ENCODE results near the gene TPBGL.
"Not testable (repeated sequence)": the region's sequence is repeated elsewhere in the genome, so short reads cannot be mapped to it uniquely, and the experiment has no call there.

Gene TPBGL

GRCh38 chr11:75272821-75273301 lies 32.3 kb downstream of the TPBGL start:
- DNase-seq (ENCODE audit: low read depth, low spot score), result no peak

DNA sequence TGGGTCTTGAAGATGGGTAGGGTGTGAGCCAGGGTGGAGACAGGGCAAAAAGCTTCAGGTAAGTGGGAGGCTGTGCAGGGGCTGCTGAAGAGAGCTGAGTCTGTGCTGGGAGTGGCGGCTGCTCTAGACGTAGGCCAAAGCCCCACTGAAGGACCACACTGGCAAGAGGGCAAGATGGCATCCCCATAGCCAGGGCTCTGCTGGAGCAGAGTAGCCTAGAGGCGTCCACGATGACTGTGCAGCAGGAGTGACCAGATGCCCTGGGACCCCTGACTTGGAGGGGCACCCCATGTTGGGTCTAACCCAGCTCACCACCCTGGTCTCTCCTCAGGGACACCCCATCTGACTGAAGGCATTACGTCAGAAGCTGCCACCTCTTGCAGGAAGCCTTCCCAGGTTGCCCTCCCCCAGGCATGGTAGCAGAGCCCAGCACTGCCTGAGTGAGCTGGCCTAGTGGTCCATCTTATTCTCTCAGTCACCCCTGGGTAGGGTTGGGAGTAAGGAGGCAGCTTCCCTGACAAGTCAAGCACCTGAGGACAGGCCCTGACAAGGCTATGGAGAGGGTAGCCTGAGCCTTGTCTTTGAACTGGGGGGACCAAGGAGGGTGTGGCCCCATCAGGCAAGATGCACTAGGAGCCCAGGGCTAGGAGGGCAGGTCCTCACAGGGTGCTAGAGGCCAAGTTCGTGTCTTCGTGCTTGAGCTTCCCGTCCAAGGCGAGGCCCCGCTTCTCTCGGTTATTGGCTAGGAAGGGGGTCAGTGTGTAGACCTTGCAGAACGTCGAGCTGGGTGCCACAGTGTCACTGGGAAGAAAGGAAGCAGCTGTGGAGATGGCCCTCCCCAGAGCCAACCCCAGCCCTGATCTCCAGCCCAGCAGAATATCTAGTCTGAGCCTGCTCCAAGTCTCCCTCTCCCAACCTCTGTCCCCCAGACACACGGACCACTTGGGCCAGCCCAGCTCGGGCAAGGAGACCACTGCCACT lies 33.1 kb downstream of the TPBGL start:
- DNase-seq (ENCODE audit: low read depth, low spot score), result no peak

GRCh38 chr11:75274716-75275115 lies 34.1 kb downstream of the TPBGL start:
- DNase-seq (ENCODE audit: low read depth, low spot score), result not testable (repeated sequence)

DNA sequence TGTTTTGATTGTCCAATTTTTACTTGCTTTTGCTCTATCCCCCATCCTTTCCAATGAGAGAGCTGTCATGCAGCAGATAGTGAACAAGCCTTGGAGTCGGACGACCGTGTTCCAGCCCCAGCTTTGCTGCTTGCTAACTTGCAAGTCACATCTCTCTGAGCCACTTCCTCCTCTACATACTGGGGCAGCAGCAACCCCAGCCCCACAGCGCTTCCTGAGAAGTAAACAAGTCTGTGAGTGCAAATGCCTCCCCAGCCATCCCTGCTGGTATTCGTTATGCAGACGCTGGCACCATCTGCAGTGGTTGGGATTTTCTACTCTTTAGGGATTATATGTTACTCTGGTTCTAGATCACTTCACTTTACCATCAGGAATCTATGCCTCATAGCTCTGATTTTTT lies 35.0 kb downstream of the TPBGL start:
- DNase-seq (ENCODE audit: low read depth, low spot score), result no peak

- DNase-seq (ENCODE audit: low read depth, low spot score), result no peak
These were observed 35.6 kb downstream of the TPBGL start for GRCh38 chr11:75276186-75276585.

DNA sequence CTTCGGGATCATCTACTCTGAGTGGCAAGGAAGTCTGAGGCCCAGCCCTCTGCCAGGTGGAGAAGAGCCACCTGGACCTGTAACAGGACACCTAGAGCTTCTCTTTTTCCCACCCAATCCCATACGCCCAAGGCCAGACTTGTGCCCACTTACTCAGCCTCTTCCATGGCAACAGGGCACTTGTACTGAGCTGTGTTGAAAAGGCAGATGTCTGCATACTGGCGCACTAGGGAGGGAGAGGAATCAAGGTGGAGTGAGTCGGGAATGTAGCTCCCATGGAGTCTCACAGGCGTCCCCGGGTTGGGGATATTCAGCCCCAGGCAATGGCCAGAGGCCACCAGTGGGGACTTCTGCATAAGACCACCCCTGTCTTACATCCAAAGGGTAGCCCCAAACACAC lies 36.1 kb downstream of the TPBGL start:
- no peak for DNase-seq (ENCODE audit: low read depth, low spot score)

DNA sequence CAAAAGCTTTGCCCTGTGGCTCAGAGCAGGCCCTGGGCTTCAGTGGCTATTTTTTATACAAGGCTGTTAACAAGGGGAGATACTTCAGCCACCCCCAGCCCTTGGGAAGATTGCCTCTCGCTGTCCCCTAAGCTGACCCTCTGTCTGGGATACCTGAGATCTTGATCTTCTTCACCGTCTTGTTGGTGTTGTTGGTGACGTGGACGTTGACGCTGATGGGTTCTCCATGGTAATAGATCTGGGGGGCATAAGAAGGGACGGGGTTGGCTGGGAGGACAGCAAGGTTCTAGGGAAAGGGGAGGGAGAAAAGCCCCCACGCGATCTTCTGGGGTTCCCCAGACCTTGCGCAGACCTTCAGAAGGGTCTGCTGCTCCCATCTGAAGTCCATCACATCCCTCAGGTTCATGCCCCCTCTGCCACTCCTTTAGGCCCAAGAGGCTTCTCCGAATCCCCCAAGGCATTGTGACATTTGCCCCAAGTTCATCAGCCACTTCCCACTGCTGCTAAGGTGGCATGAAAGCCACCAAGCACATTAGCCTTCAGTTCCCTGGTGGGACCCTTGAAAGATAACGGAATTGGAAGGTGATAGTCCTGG lies 36.7 kb downstream of the TPBGL start:
- DNase-seq (ENCODE audit: low read depth, low spot score), result no peak

DNA sequence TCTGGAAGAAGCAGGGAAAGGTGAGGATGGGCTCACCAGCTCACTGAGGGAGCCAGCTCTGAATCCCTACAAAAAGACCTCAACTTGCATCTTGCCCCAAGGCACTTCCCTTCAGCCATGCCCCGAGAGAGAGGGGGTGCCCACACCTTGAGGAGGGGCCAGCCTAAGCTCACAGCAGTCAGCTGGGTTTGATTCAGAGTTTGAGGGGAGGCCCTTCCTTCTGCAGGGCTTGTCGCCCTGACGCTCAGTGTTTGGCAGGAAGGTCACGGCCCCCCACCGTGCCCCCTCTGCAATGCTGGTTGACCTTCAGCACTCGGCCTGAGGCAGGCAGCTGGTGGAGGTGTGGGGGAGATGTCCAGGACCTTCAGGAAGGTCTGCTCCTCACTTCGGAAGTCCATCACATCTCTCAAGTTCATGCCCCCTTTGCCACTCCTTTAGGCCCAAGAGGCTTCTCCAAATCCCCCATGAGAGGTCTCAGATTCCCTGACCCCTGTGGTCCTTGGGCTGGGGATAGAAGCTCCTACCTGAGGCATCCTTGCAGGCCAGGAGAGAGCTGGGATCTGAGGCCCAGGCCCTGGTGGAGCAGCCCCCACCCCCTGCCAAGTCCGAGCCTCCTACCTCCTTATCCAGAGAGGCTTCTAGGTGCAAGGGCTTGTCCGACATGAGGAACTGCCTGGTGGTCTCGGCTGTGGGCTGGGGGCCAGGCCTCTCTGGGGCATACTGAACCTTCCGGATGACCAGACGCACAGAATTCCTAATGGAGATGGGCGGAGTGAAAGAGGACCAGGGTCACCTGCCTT lies 37.6 kb downstream of the TPBGL start:
- no peak for DNase-seq (ENCODE audit: low read depth, low spot score)

DNA sequence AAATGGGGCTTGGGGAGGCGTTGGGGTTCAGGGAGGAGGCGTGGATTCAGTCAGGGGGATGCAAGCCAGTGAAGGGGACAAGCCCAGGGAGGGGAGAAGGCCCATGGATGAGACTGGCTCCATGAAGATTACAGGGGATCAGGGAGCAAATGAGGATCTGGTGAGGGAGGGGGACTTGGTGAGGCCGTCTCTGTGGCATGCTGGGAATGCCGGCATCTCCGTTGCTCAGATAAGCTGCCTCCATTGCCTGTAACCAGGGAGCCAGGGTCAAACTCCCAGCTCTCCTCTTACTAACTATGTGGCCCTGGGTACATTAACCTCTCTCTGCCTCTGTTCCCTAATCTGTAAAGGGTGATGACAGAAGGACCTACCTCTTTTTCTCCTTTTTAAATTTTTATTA lies 38.7 kb downstream of the TPBGL start:
- no peak for DNase-seq (ENCODE audit: low read depth, low spot score)

DNA sequence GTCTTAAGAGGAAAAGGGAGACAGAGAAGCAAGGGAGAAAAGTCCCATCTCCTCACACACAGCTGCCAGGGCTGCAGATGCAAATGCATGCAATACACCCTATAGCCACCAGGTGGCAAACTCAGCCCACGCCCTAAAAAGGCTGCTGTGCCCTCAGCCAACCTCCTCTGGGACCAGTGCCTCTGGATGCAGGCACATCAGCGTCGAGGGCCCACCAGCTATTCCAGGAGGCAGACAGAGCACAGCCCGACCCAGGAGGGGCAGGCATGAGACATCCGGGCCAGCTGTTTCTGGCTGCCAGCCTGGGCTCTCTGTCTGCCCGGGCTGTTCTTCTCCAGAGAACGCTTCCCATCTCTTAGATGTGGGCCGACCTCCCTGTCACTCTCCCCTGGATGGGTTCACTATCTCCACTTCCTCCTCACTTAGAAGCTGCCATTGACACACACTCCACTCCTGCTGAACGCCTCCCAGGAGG lies 39.7 kb downstream of the TPBGL start:
- peak; percentile 33 for DNase-seq (ENCODE audit: low read depth, low spot score)

- DNase-seq (ENCODE audit: low read depth, low spot score), result no peak
These were observed 40.3 kb downstream of the TPBGL start for GRCh38 chr11:75280770-75281468.

GRCh38 chr11:75281469-75282095 lies 41.0 kb downstream of the TPBGL start:
- no peak for DNase-seq (ENCODE audit: low read depth, low spot score)

GRCh38 chr11:75283391-75283931 lies 42.9 kb downstream of the TPBGL start:
- DNase-seq (ENCODE audit: low read depth, low spot score), result no peak

GRCh38 chr11:75285776-75286360 lies 45.3 kb downstream of the TPBGL start:
- DNase-seq (ENCODE audit: low read depth, low spot score), result no peak

- no peak for DNase-seq (ENCODE audit: low read depth, low spot score)
These were observed 46.4 kb downstream of the TPBGL start for GRCh38 chr11:75286826-75287465.

DNA sequence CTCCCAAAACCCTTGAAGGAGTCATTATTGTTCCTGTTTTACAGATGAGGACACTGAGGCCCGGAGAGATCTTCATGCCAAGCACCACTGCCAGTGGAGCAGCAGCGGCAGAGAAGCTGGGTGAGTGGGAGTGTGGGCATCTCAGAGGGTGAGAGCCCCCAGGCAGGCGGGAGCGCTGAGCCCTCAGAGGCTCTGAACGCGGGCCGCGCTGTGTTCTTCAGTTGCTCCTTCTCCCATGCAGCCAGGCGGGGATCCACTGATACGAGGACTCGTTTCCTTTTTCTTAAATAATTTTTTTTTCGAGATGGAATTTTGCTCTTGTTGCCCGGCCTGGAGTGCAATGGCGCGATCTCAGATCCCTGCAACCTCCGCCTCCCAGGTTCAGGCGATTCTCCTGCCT lies 47.0 kb downstream of the TPBGL start:
- no peak for DNase-seq (ENCODE audit: low read depth, low spot score)

DNA sequence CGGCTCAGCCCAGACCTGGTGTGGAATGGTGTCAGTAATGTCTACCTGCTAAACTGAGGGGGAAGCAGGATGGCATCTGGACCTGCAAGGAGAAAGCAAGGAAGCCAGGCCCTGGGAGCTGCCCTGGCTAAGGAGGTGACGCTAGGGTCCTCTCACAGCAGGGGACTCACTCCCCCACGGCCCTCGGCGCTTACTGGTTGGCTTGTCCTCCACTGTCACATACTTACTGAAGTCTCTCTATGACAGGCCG lies 48.9 kb downstream of the TPBGL start:
- no peak for DNase-seq (ENCODE audit: low read depth, low spot score)

- DNase-seq (ENCODE audit: low read depth, low spot score), result no peak
These were observed 49.3 kb downstream of the TPBGL start for GRCh38 chr11:75289919-75290318.

DNA sequence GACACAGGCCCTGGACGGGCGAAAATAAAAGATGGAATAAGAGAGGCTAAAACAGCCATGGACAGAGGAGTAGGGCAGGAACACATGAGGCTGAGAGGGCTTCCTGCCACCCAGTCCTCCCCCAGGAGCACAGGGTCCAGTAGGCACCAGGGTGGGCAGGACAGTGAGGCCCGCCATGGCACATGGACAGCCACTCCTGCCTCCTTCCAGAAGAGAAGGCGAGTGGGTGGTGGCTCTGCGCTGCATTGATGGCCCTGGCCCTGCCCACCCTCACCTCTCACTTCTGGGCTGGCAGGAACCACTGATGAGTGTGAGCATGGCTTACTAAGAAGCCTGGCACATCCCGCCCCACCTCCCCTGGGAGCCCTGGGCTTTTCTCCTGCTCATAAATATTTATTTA lies 51.2 kb downstream of the TPBGL start:
- DNase-seq (ENCODE audit: low read depth, low spot score), result no peak

DNA sequence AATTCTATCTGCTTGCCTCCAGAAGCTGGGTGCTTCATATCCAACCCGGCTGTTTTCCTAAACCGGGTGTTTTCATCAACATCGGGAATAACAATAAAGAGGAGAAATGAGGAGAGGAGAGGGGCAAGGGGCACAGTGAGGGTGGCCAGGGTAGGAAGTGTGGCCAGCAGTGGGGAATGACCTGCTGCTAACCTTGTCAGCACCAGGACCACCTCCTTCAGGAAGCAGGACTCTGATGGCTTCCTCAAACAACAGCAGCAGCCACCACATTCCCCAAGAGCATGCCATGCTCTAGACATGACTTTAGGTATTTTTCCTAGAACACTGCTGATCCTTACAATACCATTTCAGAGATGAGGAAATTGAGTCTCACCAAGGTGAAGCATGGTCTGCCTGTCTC lies 52.4 kb downstream of the TPBGL start:
- DNase-seq (ENCODE audit: low read depth, low spot score), result no peak

Data from smooth muscle cell of the brain vasculature (primary cell).